Kidney tubule cell (primary cell): Measurements from ENCODE around the gene KCNJ6.

Experiments
- DNase-seq: peaks from one replicate; pipeline ENCODE4 v3.0.0-alpha.2; 2018; ENCODE audit warnings: low spot score

Gene KCNJ6

DNA sequence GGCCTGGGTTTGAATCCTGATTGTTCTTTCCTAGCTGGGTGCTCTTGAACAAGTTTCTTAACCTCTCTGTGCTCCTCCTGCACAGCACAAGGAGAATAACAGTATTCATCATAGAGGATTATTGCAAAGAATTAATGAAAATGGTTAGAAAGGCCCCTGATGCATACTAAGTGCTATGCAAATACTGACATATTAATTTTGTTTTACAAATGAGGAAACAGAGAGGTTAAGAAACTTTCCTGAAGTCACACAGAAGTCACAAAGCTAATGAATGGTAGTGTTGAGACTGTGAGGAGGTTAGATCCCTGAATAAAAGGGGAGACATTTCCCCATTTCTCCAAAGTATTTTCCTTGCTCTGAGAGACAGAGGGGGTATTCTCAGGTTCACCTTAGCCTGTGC is 99.0 kb downstream of the KCNJ6 start:
- no peak for DNase-seq

- no peak for DNase-seq
Observed at GRCh38 chr21:37815893-37816292, 100.4 kb downstream of the KCNJ6 start.

GRCh38 chr21:37811711-37812110 is 104.5 kb downstream of the KCNJ6 start:
- no peak for DNase-seq

DNA sequence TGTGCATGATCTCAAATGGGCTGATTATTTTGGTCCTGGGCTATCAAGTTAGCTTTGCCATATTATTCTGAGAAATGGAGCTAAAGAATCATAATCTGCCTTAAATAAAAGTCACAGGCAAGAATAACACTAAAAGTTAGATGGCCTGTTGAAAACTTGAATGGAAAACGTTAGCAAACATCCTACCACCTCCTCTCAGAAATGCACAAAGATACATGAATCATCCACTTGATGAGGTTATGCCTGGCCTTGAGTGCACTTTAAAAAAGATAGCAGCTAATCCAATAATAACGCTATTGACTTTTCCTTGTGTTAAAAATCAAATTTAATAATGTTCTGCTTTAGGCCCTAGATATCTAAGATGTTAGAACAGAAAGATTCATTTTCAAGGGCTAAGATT is 108.0 kb downstream of the KCNJ6 start:
- no peak for DNase-seq

- DNase-seq, result no peak
Observed at GRCh38 chr21:37805266-37805665, 111.0 kb downstream of the KCNJ6 start.

GRCh38 chr21:37804001-37804400 is 112.3 kb downstream of the KCNJ6 start:
- DNase-seq, result no peak

- DNase-seq, result no peak
Observed at GRCh38 chr21:37803101-37803651, 113.1 kb downstream of the KCNJ6 start.

GRCh38 chr21:37800456-37801061 is 115.7 kb downstream of the KCNJ6 start:
- DNase-seq, result no peak

- DNase-seq, result peak; percentile 4
Observed at GRCh38 chr21:37800057-37800455, 116.2 kb downstream of the KCNJ6 start.

DNA sequence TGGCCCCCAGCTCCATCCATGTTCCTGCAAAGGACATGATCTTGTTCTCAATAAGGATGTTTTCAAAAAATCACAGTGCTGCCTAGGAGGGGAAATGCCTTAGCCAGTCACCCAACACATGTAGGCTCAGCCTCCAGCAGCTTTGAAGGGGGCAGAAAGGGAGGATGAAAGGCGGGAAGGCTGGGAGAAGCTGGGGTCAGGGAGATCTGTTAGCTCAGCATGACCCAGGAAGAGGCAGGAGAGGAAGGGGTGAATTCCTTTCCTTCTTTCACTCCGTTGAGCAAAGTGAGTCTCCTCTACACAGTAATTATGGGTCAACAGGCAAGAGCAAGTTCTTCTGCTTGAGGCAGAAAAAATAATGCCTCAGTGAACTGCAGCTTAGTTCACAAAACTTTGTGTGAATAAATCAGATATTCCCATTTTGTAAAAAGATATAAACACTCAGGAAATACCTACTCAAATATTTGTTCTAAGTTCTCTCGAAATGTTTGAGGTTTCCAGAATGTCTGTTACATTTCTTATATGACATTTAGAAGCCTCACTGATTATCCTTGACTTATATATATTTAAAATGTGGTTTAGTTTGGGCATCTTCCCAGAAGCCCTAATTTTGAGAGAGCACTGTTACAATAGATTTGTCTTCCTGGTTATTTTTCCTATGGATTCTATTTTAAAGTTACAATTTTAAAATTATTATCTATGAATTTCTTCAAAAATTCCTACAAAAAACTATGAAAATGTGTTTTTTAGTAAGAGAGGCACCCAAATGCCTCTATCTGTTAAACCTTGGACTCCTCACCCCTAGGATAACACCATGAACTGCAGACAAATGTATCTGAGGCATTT is 116.8 kb downstream of the KCNJ6 start:
- no peak for DNase-seq

- DNase-seq, result no peak
Observed at GRCh38 chr21:37797403-37797802, 118.9 kb downstream of the KCNJ6 start.

DNA sequence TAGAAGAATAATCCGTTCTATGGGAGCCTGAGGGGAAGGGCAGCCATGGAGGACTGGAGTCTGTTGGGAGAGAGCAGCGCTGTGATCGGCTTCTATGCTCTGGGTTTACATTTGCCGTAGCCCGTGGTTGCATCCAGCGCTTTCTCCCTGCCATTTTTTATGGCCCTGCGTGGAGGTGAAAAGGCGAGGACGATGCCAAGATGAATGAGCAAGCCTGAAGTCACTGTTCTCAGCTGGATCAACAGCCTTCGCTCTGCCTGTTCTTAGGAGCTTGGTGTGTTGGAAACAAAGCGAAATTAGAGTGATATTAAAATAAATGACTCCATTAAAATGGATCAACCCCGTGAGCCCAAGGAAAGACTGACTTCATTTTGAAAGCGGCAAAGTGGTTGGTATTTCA is 120.2 kb downstream of the KCNJ6 start:
- no peak for DNase-seq

DNA sequence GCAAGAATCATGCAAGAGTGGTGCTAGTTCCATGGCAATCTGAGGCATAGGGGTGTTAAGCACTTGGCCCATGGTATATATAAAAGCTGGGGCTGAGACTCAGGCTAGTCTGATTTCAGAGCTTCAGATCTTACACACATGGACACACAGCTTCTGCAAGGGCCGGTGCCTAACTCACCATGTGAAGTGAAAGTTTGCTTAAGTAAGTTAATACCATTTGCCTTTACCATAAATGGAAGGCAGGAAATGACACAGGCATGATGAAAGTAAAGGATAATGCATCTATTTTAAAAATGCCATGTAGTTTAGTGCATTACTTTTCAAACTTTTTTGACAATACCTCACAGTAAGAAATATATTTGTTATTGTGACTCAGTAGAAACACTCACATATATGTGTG is 122.6 kb downstream of the KCNJ6 start:
- DNase-seq, result peak; percentile 16

DNA sequence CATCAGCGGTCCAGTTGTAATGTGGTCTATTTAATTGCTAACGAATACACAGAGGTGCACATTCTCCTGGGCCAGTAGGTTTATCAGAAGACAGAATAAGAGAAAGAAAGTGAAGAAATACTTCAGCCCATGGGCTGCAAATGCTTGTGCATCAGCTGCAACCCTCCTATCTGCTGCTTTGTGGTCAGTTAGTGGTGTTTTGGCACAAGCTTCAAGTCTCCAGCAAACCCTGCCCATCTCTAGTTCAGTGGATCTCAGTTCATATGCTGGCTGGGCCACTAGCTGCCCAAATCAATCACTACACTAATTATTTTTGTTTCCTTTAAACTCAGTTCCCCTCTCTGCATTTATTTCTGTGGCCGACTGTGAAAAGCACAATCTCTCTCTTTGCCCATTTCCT is 124.2 kb downstream of the KCNJ6 start:
- no peak for DNase-seq

GRCh38 chr21:37790905-37791304 is 125.4 kb downstream of the KCNJ6 start:
- no peak for DNase-seq

- no peak for DNase-seq
Observed at GRCh38 chr21:37788503-37788902, 127.8 kb downstream of the KCNJ6 start.

- peak; percentile 85 for DNase-seq
Observed at GRCh38 chr21:37787456-37787855, 128.8 kb downstream of the KCNJ6 start.

- DNase-seq, result no peak
Observed at GRCh38 chr21:37784591-37785318, 131.5 kb downstream of the KCNJ6 start.

DNA sequence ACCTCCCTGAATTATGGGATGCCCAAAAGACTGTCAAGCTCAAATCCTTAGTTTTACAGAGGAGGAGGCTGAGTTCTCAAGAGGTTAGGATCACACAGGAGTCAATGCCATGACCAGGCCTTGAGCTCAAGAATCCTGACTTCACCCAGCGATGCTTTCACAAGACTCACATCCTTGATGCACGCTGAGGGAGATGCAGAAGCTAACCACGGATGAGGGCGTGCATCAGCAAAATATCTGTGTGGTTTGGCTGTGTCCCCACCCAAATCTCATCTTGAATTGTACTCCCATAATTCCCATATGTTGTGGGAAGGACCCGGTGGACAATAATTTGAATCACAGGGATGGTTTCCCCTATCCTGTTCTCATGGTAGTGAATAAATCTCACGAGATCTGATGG is 133.2 kb downstream of the KCNJ6 start:
- no peak for DNase-seq

- DNase-seq, result no peak
Observed at GRCh38 chr21:37780991-37781983, 135.0 kb downstream of the KCNJ6 start.

DNA sequence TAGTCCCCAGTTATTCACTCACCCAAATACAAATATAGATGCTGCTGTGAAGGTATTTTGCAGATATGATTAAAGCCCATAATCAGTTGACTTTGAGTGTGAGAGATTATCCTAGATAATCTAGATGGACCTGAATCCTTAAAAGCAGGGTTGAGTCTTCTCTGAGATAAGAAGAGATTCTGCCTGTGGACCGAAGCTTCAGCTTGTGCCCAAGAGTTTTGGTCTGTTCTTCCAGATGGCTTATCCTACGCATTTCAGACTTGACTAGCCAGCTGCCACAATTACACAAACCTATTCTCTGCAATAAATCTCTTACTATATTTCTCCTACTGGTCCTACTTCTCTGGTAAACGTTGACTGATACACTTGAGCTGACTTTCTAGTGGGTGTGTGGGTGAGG is 145.1 kb downstream of the KCNJ6 start:
- DNase-seq, result no peak

DNA sequence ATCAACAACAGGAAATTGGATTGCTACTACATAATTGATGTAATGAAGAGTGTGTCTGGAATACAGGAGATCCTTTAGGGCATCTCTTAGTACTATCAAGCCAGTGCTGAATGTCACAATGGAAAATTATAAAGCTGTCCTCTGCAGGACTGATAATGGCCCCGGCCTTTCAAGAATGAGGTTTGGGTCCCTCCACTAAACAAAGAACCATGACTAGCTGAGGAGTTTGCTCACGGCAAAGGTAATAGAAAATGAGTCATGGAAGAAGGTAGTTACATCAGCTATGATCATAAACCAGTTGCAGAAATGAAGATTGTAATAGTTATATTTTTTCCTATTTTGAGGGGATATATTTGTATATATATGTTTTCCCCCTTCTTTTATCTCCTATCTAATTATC is 145.8 kb downstream of the KCNJ6 start:
- no peak for DNase-seq
